Heart right ventricle (tissue), 16 donors: ENCODE data around the gene ATG7. TPM values are rescaled to one million over a fixed set of nuclear protein-coding genes. Genes with fewer than 3 reads are reported as not detected.

ENCODE experiments used
- ATAC-seq, 8 donors: fragments of 200-7000 bp; cut with Tn5 transposase; one replicate each; pipeline ENCODE4 v1.9.1; 2020; ENCODE audit warnings: mild to moderate bottlenecking in 8 of 8, moderate library complexity in 8 of 8, moderate number of reproducible peaks in 1 of 8
- DNase-seq, 2 donors: peaks; one replicate each; pipeline ENCODE4 v3.0.0-alpha.2; 2020
- H3K27ac ChIP-seq, 10 donors: fragments of 200-600 bp; sonication (generic) in 2 of 10; one replicate each; pipeline versions ENCODE4 v1.5.0 to v1.8.0; 2020 to 2022; ENCODE audit warnings: mild to moderate bottlenecking in 3 of 10
- H3K27me3 ChIP-seq, 7 donors: fragments of 200-600 bp; one replicate each; pipeline ENCODE4 v1.8.0; 2021 to 2022; ENCODE audit warnings: mild to moderate bottlenecking in 2 of 7
- H3K36me3 ChIP-seq, 9 donors: fragments of 200-600 bp; sonication (generic) in 1 of 9; one replicate each; pipeline versions ENCODE4 v1.5.0 to v1.8.0; 2020 to 2022; ENCODE audit warnings: mild to moderate bottlenecking in 2 of 9
- H3K4me1 ChIP-seq, 9 donors: fragments of 200-600 bp; sonication (generic) in 1 of 9; one replicate each; pipeline versions ENCODE4 v1.5.0 to v1.8.0; 2020 to 2022; ENCODE audit warnings: mild to moderate bottlenecking in 4 of 9
- H3K4me3 ChIP-seq, 10 donors: fragments of 200-600 bp; sonication (generic) in 2 of 10; one replicate each; pipeline versions ENCODE4 v1.5.0 to v1.8.0; 2020 to 2022; ENCODE audit warnings: mild to moderate bottlenecking in 7 of 10, moderate library complexity in 2 of 10
- H3K9me3 ChIP-seq, 11 donors: fragments of 200-600 bp in 10 of 11; sonication (generic) in 2 of 11; one replicate each; pipeline versions ENCODE4 v1.5.0 to v1.8.0; 2013 to 2022; ENCODE audit warnings: mild to moderate bottlenecking in 2 of 11, control low read depth in 1 of 11, moderate library complexity in 1 of 11
- WGBS, 2 donors: extraction: QIAGEN DNeasy Blood & Tissue Kit; methylation state at CpG; one replicate each; pipeline ENCODE4 v1.1.7; 2013; ENCODE audit warnings: inconsistent platforms in 1 of 2; 5-methylcytosine and 5-hydroxymethylcytosine counted together
- intact Hi-C, 10 donors: fragments of 100-400 bp; cut with DNase I; formaldehyde crosslinking; loops; one replicate each; pipeline versions ENCODE4 v1.11.1 to v1.14.2; 2022
- polyA plus RNA-seq, 2 donors: library from polyadenylated mRNA; stranded (reverse); fragments of 200-250 nt; gene quantifications; one replicate each; pipeline ENCODE4 v1.2.3, GENCODE V29; 2013
- total RNA-seq, 10 donors: library from RNA; stranded (reverse); fragmentation: NEBNext Ultra II Directional in 3 of 10; extraction: Animal tissue kit (Norgen Biotek cat#: 25700) in 3 of 10; gene quantifications; one replicate each; pipeline versions ENCODE4 v1.2.1 to v1.2.4, GENCODE V29; 2021 to 2023
- TF ChIP-seq, protein P1 (sequence below), 9 donors: fragments of 200-600 bp; sonication (generic) in 2 of 9; IDR thresholded peaks; one replicate each; pipeline versions ENCODE4 v1.5.0 to v1.8.0; 2021 to 2022; ENCODE audit warnings: antibody characterized with exemption in 9 of 9, mild to moderate bottlenecking in 5 of 9, moderate library complexity in 1 of 9
- donor health status: Arrhythmogenic right ventricular cardiomyopathy.
- donor health status: ischemic (EF 13 %, LVEDD 7.1; RV severe dilation, severe dysfunction).
- donor health status: healthy with polysubstance abuse.
- donor health status: DM: no; HTN: yes; CAD: no.
- donor health status: DM: no; HTN: no; CAD: no.
- donor health status: ischemic (EF 25% LVEDD 6.9; RV normal size, moderate dysfunction).
- donor health status: ischemic (EF 25% LVEDD 5.7; RV mildly dilated, moderate dysfunction).
- donor health status: healthy.
- donor health status: DM: yes; HTN: yes; CAD: no.
- donor health status: Ischemic cardiomyopathy.
- donor health status: ischemic (EF 35%, LVEDD 5.7; RV mildly dilated, moderate dysfunction).
- donor health status: nonischemic (EF 11% LVEDD 7.7; RV severe dilation, severe dysfunction).
- donor health status: DM: yes; HTN: yes; CAD: no.
- donor health status: PGD.
- donor health status: ischemic (EF 29% LVEDD 5.4; RV normal size, mild dysfunction).
- donor health status: nonischemic (EF 23%, LVEDD 6.1; RV moderate dilation, normal function).

Gene ATG7
- total and polyA plus RNA-seq, 12 donors: 5.3 to 24.1 (median 16.8) TPM

DNA sequence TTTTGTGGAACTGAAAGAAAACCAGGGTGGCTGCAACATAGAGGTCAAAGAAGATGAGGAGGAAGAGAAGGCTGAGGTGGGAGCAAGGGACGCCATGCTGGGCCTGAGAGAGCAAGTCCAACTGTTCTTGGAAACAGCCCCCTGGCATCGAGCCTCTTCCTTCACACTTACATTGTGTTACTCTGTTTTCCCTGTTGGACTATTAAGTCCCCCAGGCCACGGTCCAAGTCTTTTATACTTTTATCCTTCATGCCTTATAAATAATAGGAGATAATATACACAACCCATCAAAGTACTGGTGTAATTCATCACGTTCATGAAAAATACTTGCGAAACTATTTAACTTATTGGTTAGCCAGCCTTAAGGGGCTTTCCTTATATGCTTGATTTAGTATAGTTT, 79.3 kb downstream of the ATG7 start:
- Histone ChIP-seq H3K9me3 (peaks cover 0 to 5% (median 0%) of the 10 kb centered on the region in 11 donors), H3K4me1 (no peaks in the 10 kb centered on the region), H3K27ac (no peak overlapping the region), H3K36me3 (peaks cover 0 to 79% (median 8%) of the 10 kb centered on the region in 9 donors), H3K4me3 (no peak overlapping the region), H3K27me3 (no peaks in the 10 kb centered on the region)
- ATAC-seq (no peak), DNase-seq (no peak)
- WGBS, 2 donors: 96 to 99% methylated on average over 5 of the region's 5 CpGs
- intact Hi-C loops: no loop called here
- TF ChIP-seq, protein P1, sequence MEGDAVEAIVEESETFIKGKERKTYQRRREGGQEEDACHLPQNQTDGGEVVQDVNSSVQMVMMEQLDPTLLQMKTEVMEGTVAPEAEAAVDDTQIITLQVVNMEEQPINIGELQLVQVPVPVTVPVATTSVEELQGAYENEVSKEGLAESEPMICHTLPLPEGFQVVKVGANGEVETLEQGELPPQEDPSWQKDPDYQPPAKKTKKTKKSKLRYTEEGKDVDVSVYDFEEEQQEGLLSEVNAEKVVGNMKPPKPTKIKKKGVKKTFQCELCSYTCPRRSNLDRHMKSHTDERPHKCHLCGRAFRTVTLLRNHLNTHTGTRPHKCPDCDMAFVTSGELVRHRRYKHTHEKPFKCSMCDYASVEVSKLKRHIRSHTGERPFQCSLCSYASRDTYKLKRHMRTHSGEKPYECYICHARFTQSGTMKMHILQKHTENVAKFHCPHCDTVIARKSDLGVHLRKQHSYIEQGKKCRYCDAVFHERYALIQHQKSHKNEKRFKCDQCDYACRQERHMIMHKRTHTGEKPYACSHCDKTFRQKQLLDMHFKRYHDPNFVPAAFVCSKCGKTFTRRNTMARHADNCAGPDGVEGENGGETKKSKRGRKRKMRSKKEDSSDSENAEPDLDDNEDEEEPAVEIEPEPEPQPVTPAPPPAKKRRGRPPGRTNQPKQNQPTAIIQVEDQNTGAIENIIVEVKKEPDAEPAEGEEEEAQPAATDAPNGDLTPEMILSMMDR (IDR thresholded peaks at IDR 0.05): no peak

DNA sequence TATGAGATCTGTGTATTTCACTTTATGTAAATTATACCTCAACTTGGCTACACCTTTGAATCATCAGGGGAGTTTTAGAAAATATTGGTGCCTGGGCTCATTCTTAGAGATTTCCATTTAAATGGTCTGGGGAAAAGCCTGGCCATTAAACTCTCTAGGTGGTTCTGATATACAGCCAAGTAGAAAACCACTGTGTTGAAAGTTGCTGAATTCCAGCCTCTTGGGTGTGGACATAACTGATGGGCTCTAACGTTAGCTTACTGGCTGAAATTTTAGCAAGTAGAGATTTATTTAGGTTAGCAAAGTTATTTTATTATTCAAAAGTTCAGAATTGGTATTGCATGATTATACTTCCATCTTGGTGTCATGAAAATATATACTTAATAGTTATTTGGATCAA, 84.1 kb downstream of the ATG7 start:
- no peak overlapping the region for H3K27ac ChIP-seq
- DNase-seq (no peak), ATAC-seq (no peak)
- WGBS, 2 donors: 60 to 77% methylated on average over 1 of the region's 1 CpG
- no peaks in the 10 kb centered on the region for H3K4me1 ChIP-seq
- TF ChIP-seq, protein P1 (IDR thresholded peaks at IDR 0.05): no peak
- H3K4me3 ChIP-seq: no peak overlapping the region
- H3K9me3 ChIP-seq: no peaks in the 10 kb centered on the region
- peaks cover 0 to 69% (median 24%) of the 10 kb centered on the region in 9 donors for H3K36me3 ChIP-seq
- intact Hi-C loops: no loop called here
- no peaks in the 10 kb centered on the region for H3K27me3 ChIP-seq

DNA sequence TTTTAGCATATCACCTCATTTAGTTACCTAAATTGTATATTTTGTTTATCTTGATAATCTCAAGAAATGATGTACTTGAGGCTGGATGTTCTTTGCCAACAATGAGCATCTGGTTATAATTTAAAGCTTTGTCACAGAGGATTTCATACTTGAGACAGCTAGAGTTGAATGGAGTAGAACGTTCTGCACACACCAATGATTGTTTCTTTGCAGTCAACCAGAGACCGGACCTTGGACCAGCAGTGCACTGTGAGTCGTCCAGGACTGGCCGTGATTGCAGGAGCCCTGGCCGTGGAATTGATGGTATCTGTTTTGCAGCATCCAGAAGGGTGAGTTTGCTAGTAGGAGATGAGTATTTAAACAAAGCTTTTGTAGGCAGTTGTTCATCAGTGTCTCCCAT, 90.4 kb downstream of the ATG7 start:
- WGBS, 2 donors: 86 to 89% methylated on average over 5 of the region's 5 CpGs
- intact Hi-C loops: no loop called here
- no peak overlapping the region for H3K4me3 ChIP-seq

DNA sequence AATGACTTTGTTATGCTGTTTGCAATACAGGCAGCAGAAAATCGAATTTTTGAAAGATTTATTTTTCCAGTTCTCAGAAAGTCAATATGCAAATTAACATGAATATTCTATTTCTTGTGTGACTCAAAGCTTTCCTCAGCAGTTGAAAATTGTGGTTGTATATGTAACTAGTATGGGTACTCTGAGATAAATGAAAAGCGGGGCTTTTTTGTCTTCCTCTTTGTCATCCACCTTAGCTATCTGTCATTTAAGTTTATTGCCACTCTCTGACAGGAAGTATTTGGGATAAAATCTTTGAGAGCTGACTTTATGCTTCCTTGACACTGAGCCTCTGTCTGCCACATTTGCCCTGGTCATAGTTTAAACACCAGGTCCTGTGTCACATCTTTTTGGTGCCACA, 91.5 kb downstream of the ATG7 start:
- TF ChIP-seq, protein P1 (IDR thresholded peaks at IDR 0.05): no peak
- 84 to 93% methylated on average over 2 of the region's 2 CpGs for WGBS, 2 donors

More for the DNA sequence above, 90.4 kb downstream of the ATG7 start:
- DNase-seq (no peak), ATAC-seq (no peak)
- H3K9me3 ChIP-seq: no peaks in the 10 kb centered on the region
- H3K36me3 ChIP-seq: peaks cover 0 to 91% (median 46%) of the 10 kb centered on the region in 9 donors
- TF ChIP-seq, protein P1 (IDR thresholded peaks at IDR 0.05): no peak
- peaks cover 4 to 15% (median 12%) of the 10 kb centered on the region in 9 donors for H3K4me1 ChIP-seq
- no peaks in the 10 kb centered on the region for H3K27me3 ChIP-seq
- no peak overlapping the region for H3K27ac ChIP-seq

More for the DNA sequence above, 91.5 kb downstream of the ATG7 start:
- H3K36me3 ChIP-seq: peaks cover 0 to 90% (median 37%) of the 10 kb centered on the region in 9 donors
- H3K4me3 ChIP-seq: no peak overlapping the region
- no peak for ATAC-seq
- no peaks in the 10 kb centered on the region for H3K9me3 ChIP-seq
- no peaks in the 10 kb centered on the region for H3K27me3 ChIP-seq
- no peak for DNase-seq
- no peak overlapping the region for H3K27ac ChIP-seq
- H3K4me1 ChIP-seq: peaks cover 4 to 26% (median 21%) of the 10 kb centered on the region in 9 donors
- intact Hi-C loops: no loop called here
